HepG2 (cell line): Measurements from ENCODE around the gene LANCL2. TPM values are rescaled to one million over a fixed set of nuclear protein-coding genes. Genes with fewer than 3 reads are reported as not detected.

Source experiments
- MED13 ChIP-seq: sonication (generic); formaldehyde crosslinking; IDR thresholded peaks from 2 replicates; pipeline ENCODE4 v1.5.0; 2020; ENCODE audit warnings: missing genetic modification reagents
- polyA plus RNA-seq, 8 experiments: library from polyadenylated mRNA; depleted of rRNA in 3 of 8; stranded (reverse) in 7 of 8; unstranded in 1 of 8; fragments of >200 nt; fragmentation: Illumina TruSeq in 4 of 8; extraction: Trizol in 4 of 8; gene quantifications; 2 replicates each; pipeline versions ENCODE4 v1.2.1 to v1.2.3, GENCODE V29; 2011 to 2016; ENCODE audit warnings: low read depth in 4 of 8, missing spikeins in 1 of 8, mixed read lengths in 1 of 8; ENCODE audit not compliant: insufficient read depth in 1 of 8
- total RNA-seq, 5 experiments: library from RNA; depleted of rRNA; stranded (reverse); fragments of >200 nt; fragmentation: Illumina TruSeq; extraction: Trizol; gene quantifications; 2 replicates each; pipeline ENCODE4 v1.2.3, GENCODE V29; 2016; ENCODE audit warnings: low read depth in 1 of 5
- TF ChIP-seq, protein P1 (sequence below): sonication (generic); formaldehyde crosslinking; IDR thresholded peaks from 2 replicates; pipeline ENCODE4 v1.5.0; 2020; ENCODE audit warnings: mild to moderate bottlenecking, missing genetic modification reagents, borderline replicate concordance

LANCL2 gene
- total and polyA plus RNA-seq, 2 of the 13 experiments (the other 11 are each of a cell fraction or from before 2014, with no cell fraction given), result 10.0 to 13.8 TPM

GRCh38 chr7:55483046-55483445, 117.9 kb downstream of the LANCL2 start (continued):
- TF ChIP-seq, protein P1, sequence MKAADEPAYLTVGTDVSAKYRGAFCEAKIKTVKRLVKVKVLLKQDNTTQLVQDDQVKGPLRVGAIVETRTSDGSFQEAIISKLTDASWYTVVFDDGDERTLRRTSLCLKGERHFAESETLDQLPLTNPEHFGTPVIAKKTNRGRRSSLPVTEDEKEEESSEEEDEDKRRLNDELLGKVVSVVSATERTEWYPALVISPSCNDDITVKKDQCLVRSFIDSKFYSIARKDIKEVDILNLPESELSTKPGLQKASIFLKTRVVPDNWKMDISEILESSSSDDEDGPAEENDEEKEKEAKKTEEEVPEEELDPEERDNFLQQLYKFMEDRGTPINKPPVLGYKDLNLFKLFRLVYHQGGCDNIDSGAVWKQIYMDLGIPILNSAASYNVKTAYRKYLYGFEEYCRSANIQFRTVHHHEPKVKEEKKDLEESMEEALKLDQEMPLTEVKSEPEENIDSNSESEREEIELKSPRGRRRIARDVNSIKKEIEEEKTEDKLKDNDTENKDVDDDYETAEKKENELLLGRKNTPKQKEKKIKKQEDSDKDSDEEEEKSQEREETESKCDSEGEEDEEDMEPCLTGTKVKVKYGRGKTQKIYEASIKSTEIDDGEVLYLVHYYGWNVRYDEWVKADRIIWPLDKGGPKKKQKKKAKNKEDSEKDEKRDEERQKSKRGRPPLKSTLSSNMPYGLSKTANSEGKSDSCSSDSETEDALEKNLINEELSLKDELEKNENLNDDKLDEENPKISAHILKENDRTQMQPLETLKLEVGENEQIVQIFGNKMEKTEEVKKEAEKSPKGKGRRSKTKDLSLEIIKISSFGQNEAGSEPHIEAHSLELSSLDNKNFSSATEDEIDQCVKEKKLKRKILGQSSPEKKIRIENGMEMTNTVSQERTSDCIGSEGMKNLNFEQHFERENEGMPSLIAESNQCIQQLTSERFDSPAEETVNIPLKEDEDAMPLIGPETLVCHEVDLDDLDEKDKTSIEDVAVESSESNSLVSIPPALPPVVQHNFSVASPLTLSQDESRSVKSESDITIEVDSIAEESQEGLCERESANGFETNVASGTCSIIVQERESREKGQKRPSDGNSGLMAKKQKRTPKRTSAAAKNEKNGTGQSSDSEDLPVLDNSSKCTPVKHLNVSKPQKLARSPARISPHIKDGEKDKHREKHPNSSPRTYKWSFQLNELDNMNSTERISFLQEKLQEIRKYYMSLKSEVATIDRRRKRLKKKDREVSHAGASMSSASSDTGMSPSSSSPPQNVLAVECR (CRISPR knock-in tag), result no peak
- TF ChIP-seq MED13, result no peak

Other genes with a start within 250 kb of the LANCL2 start
- gene VOPP1, start 207.2 kb downstream of the LANCL2 start, total RNA-seq (2016; rRNA removed; fragmentation: Illumina TruSeq; extraction: Trizol), result 49.9 and 55.3 TPM in 2 replicates
- 21.3 and 21.8 TPM in 2 replicates for gene VOPP1, start 207.2 kb downstream of the LANCL2 start, polyA plus RNA-seq (2011; rRNA removed)